DOHH2 (cell line): ENCODE data around the gene RASL11B.

Experiments
- CTCF ChIP-seq: fragments of 200-600 bp; sonication (generic); IDR thresholded peaks from one replicate; pipeline ENCODE4 v1.5.1; 2014; ENCODE audit warnings: antibody characterized with exemption, mild to moderate bottlenecking, low read depth, low read length; ENCODE audit not compliant: poor library complexity, severe bottlenecking
- EZH2phosphoT487 ChIP-seq: fragments of 200-600 bp; sonication (generic); IDR thresholded peaks from 2 replicates; pipeline ENCODE4 v1.6.1; 2017; ENCODE audit warnings: borderline replicate concordance, mild to moderate bottlenecking, antibody characterized with exemption, low read length, moderate library complexity, mixed read lengths

- TF ChIP-seq CTCF (no peak), EZH2phosphoT487 (no peak)
Observed at GRCh38 chr4:52869656-52870055, 7.5 kb downstream of the RASL11B start.
